Stimulated activated CD4-positive, alpha-beta T cell treated with anti-CD3 and anti-CD28 coated beads, Interleukin-4, amount 100 ng/mL, for 48 hours (primary cell): Measurements from ENCODE around the gene TMEM82.
A peak's percentile ranks its signal among the peaks of the same experiment; 100 is the strongest.
"Not testable (repeated sequence)": the region's sequence is repeated elsewhere in the genome, so short reads cannot be mapped to it uniquely, and the experiment has no call there.

Experiments used
- DNase-seq, 2 donors: peaks; one replicate each; pipeline ENCODE4 v3.0.0-alpha.2; 2020; ENCODE audit warnings: low read depth in 2 of 2

The TMEM82 gene

GRCh38 chr1:15742339-15742801, at the start of gene TMEM82:
TMEM82 (plus strand) TSS chr1:15742499; CDS start chr1:15742560, 61 bp downstream.
- DNase-seq = no peak

- no peak for DNase-seq
Measured at GRCh38 chr1:15693371-15693770, 48.9 kb upstream of the TMEM82 start.

DNA sequence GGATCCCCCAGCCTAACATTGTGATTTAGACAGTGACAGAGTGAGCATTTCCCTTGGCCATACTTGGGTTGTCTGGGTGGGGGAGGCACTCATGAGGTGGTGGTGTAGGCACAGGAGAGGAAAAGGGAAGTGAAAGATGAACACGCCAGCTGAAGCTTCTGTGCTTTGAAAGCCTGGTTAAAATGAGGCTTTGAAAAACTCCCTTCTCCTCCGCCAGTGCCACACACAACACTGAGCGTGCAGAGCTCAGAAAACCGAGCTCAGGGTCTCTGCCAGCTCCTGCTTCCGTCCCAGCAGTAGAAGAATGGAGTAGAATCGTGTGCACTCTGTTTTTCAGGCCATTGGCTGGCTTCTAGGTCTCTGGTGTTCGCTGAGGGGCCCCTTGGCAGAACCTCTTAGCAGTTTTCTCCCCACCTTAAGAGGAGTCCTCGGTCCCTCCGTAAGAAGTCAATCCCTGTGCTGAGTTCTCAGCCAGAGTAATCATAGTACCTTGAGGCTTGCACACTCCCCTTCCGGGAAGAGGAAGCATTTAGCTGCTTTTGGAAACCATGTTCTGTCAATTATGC, 45.3 kb upstream of the TMEM82 start:
- DNase-seq = peak in 1 of 2 donors; percentile 14

DNA sequence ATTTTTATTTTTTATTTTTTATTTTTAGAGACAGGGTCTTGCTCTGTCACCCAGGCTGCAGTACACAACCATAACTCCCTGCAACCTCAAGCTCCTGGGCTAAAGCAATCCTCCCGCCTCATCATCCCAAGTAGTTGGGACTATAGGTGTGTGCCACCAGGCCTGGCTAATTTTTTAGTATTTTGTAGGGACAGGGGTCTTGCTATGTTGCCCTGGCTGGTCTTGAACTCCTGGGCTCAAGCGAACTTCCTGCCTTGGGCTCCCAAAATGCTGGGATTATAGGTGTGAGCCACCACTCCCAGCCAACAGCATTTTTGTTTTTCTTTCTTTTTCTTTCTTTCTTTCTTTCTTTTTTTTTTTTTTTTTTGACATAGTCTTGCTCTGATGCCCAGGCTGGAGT, 44.1 kb upstream of the TMEM82 start:
- DNase-seq = no peak

GRCh38 chr1:15699321-15699720, 43.0 kb upstream of the TMEM82 start:
- not testable (repeated sequence) for DNase-seq

DNA sequence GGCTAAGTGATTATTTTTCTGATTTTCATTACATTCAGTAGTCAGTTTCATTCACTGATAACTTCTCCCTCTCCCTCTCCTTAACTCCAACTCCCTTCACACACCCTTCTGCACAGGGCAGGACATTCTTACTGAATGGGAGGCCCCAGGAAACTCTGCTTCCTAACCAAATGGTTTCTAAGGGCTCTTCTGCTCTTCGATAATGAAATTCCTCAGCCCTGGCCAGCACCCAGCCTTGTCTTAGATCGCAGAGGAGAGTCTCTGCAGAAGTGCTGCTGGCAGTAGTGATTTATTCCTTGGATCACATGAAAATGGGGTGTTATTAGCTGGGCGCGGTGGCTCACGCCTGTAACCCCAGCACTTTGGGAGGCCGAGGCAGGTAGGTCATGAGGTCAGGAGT, 41.8 kb upstream of the TMEM82 start:
- no peak for DNase-seq

DNA sequence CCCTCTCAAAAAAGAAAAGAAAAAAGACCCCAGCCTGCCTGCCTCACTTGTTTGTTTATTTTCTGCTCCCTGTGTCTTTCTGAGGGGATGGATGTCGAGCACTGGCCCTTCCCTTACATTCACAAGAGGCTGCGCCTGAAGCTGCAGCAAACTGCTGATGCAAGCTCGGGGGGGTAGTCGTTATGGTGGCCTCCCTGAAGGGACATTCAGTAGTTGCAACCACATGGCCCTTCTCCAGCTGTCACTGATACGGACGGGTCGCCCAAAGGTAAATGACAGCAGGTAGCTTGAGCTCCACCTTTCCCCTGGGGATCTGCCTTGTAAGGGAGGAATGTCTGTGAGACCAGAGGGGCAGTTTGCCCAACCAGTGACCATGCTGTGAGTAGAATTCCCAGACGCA, 40.5 kb upstream of the TMEM82 start:
- DNase-seq = no peak

DNA sequence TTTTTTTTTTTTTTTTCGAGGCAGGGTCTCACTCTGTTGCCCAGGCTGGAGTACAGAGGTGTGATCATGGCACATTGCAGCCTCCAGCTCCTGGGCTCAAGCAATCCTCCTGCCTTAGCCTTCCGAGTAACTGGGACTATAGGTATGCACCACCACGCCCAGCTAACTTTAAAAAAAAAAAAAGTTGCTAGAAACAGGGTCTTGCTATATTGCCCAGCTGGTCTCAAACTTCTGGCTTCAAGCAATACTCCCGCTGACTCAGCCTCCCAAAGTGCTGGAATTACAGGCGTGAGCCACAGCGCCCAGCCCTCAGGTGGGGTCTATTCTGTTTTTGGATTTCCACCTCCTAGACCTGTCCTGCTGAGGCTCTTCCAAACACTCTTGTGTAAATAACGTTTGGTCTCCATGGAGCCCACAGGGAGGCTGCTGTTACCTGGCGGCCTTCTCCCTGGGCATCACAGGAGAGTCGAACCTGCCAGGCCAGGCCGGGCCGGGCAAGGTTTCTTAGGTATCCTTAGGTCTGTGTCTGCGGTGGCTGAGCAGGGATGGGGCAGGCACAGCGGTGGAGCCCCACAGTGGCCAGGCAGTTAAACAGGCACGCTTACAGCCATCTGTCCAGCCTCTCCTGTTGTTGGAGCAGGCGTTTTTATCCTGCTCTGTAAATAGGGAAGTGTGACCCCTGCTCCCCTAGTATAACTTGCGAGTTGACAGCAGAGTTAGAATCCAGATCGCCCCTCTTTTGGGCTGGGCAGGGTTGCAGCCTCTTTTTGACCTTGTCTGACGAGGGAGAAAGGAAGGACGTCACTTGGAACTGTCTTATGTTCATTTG, 39.4 kb upstream of the TMEM82 start:
- no peak for DNase-seq

GRCh38 chr1:15703562-15703961, 38.7 kb upstream of the TMEM82 start:
- no peak for DNase-seq

GRCh38 chr1:15704526-15705183, 37.6 kb upstream of the TMEM82 start:
- no peak for DNase-seq

- DNase-seq = no peak
Measured at GRCh38 chr1:15705184-15705566, 37.1 kb upstream of the TMEM82 start.

DNA sequence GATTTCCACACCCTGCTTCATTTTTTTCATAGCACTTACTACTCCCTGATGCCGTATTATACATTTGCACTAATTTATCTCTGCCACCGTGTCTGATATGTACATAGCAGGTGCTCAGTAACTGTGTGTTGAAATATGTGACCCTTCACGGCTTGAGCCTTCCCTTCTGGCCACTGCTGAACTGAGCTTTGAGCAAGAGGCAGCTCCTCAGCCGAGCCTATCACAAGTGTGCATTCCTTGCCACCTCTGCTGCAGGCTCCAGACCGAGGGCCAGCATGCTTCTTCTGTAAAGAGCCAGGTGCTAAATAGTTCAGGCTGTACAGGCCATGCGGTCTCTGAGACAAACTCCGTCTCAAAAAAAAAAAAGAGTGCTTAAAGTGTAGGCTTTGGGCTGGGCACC, 35.5 kb upstream of the TMEM82 start:
- no peak for DNase-seq

GRCh38 chr1:15707239-15707925, 34.9 kb upstream of the TMEM82 start:
- no peak for DNase-seq

- no peak for DNase-seq
Measured at GRCh38 chr1:15708486-15709137, 33.7 kb upstream of the TMEM82 start.

- no peak for DNase-seq
Measured at GRCh38 chr1:15709226-15709625, 33.1 kb upstream of the TMEM82 start.

- no peak for DNase-seq
Measured at GRCh38 chr1:15712168-15712567, 30.1 kb upstream of the TMEM82 start.

DNA sequence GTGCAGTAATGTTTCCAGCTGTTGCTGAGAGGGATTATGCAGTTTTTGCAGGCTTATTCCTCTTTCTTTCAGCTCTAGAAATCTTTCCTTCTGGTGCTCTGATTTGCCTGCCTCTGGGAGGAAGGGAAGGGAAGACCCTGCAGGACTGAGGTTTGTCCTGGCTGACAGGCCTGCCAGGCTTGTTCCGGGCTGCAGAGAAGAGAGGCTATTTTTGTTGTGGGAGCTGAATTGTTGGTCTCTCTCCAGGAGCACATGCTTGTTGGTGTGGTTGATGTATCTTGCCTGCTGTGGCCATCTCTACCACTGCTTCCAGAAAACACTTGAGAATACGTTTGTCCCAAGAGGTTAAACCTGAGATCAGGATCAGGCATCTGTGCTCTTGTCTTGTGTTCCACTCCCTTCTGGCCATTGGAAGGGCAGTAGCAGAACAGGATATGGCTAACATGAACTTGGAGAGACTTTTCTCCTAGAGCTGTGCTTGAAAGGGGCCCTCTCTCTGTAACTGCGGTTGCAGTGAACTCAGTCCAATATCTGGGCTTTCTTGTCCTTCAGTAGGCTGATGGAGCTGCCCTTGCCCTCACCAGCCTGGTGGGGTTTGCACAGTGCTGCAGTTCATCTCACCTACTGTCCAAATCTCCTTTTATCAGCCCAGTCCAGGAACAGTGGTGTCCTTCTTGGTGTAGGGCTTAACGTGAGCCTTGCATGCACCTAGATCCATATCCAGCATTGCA, 27.7 kb upstream of the TMEM82 start:
- no peak for DNase-seq

DNA sequence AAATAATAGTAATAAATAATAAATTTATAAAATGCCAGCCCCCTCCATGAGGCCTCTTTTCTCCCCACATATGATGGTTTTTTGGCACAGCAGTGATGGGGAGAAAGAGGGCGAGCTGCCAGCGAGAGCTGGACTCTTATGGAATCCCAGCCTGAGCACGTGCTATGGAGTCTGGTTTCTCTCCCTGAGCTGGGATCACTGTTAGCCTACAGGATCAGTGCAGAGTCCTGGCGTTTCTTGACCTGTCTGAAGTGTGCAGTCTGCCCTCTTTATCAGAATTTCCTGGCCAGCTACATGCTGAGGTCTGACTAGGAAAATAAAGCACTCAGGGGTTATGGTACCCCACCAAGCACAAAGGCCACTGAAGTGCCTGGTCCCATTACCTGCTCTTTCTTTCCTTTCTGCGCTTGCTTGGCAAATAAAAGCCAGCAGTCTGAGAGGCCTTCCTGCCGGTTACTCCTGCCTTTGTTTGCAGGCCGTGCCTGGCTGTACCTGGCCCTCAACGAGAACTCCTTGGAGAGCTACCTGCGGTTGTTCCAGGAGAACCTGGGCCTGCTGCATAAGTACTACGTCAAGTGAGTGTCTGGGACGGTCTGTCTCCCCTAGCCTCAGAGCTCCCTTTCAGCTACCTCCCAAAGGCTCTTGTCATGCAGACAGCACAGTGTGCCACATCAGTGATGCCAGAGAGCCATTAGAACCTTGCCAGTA, 24.7 kb upstream of the TMEM82 start:
- no peak for DNase-seq

DNA sequence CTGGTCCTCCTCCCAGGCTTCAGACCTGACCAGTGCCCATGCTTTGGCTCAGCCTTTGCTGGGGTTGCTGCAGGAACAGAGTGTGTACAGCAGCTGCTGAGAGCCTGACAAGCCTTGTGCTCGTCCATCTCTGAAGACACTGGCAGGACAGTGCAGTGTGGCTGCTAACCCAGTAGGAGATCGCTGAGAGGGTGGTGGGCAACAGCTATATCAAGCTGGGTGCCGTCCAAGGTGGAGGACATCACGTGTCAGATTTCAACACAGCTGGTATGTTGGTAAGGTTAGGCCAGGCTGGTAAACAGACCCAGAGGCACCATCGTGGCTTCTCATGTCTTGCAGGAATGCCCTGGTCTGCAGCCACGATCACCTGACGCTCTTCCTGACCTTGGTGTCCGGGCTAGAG, 24.1 kb upstream of the TMEM82 start:
- no peak for DNase-seq

DNA sequence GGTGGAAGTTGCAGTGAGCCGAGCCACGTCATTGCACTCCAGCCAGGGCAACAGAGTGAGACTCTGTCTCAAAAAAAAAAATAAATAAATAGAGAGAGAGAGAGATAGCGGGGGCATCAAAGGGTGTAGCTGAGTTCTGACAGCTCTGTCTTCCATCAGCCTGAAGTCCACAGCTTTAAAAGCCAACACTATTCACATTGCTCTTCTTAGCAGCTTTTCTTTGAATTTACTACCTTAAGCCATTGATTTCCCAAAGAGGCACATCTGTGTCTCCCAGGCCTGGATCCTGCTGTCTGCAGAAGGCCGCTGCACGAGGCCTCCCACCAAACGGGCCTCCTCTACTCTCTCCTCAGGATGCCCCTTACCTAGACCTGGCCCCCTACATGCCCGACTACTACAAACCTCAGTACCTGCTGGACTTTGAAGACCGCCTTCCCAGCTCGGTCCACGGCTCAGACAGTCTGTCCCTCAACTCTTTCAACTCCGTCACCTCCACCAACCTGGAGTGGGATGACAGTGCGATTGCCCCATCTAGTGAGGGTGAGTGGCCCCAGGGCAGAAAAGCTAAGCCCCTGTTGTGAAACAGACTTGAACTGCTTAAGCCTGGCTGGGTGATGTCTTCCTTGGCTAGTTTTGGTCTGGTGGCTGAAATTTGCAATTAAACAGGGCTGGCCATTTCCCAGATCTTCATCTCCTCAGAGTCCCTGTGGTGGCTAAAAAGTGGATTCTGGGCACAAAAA, 22.7 kb upstream of the TMEM82 start:
- DNase-seq = no peak
